ENCODE data around the gene SPATS2L. TPM values are rescaled to one million over a fixed set of nuclear protein-coding genes. Genes with fewer than 3 reads are reported as not detected.

Gene SPATS2L
- total RNA-seq, 1 experiment from 2014 or later = 47.3 TPM

DNA sequence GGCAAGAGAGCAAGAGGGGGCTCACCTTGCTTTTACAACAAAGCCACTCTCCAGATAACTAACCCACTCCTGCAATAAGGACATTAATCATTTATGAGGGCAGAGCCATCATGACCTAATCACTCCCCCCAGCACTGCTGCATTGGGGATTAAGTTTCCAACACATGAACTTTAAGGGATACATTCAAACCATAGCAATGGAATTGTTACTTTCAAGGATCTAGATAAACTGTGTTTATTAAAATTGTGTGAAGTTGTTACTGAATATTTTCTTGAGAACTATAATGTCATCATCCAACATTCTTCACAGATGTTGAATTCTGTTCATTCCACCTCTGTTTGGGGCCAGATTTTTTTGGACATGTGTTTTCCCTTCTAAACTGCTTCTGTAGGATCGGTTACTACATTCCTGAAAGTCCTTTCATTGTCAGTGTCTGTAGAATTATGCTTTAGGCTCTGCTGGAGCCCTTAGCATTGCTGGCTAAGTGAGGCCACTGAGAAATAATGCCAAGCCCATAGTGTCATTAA is 50.4 kb downstream of the SPATS2L start:
- Mint-ChIP-seq H3K4me3 (peak overlapping the region in 1 of 2 experiments; percentile 1; a peak in 1 of 5 replicates), H3K9me3 (no peaks in the 10 kb centered on the region), H3K36me3 (ENCODE audit: insufficient read depth in 1 of 3, low read depth in 3 of 3) (peaks cover 0 to 5% (median 0%) of the 10 kb centered on the region in 3 experiments; a peak in 3 of 7 replicates), H3K27ac (peak overlapping the region; percentile 26 to 77 (median 73); a peak in 6 of 7 replicates), H3K27me3 (ENCODE audit: low read depth) (no peaks in the 10 kb centered on the region), H3K4me1 (peaks cover 78 to 85% of the 10 kb centered on the region in 2 experiments)
- H3K27ac ChIP-seq (ENCODE audit: insufficient read length, low read depth, low read length) = no peak overlapping the region
- no peak overlapping the region for H3K18ac ChIP-seq (ENCODE audit: insufficient read length, low read depth, low read length)
- no peak overlapping the region for H2AFZ ChIP-seq (ENCODE audit: low read length)
- no peaks in the 10 kb centered on the region for H3K9me3 ChIP-seq (ENCODE audit: control insufficient read depth, low read depth, low read length)
- H3K14ac ChIP-seq (ENCODE audit: insufficient read depth, low read length) = no peak overlapping the region
- H3K23ac ChIP-seq (ENCODE audit: insufficient read length, low read depth, low read length) = no peak overlapping the region
- H3K79me2 ChIP-seq (ENCODE audit: insufficient read depth, low read length) = peaks cover 25% of the 10 kb centered on the region; the same call in 1 of the 2 replicates
- H2BK12ac ChIP-seq (ENCODE audit: insufficient read length, low read depth, low read length) = no peak overlapping the region
- no peak overlapping the region for H4K8ac ChIP-seq (replicated peaks; ENCODE audit: insufficient read length, low read depth, low read length)
- no peaks in the 10 kb centered on the region for H4K20me1 ChIP-seq (ENCODE audit: control insufficient read depth, insufficient read depth, insufficient read length)
- H2BK5ac ChIP-seq (ENCODE audit: insufficient read length, low read length) = no peak overlapping the region
- TF ChIP-seq, protein P1, sequence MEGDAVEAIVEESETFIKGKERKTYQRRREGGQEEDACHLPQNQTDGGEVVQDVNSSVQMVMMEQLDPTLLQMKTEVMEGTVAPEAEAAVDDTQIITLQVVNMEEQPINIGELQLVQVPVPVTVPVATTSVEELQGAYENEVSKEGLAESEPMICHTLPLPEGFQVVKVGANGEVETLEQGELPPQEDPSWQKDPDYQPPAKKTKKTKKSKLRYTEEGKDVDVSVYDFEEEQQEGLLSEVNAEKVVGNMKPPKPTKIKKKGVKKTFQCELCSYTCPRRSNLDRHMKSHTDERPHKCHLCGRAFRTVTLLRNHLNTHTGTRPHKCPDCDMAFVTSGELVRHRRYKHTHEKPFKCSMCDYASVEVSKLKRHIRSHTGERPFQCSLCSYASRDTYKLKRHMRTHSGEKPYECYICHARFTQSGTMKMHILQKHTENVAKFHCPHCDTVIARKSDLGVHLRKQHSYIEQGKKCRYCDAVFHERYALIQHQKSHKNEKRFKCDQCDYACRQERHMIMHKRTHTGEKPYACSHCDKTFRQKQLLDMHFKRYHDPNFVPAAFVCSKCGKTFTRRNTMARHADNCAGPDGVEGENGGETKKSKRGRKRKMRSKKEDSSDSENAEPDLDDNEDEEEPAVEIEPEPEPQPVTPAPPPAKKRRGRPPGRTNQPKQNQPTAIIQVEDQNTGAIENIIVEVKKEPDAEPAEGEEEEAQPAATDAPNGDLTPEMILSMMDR (conservative IDR thresholded peaks at IDR 0.05) = no peak
- no peak overlapping the region for H2BK15ac ChIP-seq (ENCODE audit: low read depth, low read length)
- H3K27me3 ChIP-seq (ENCODE audit: insufficient read depth, low read length) = no peaks in the 10 kb centered on the region
- H2BK120ac ChIP-seq (ENCODE audit: low read depth, low read length, poor library complexity, severe bottlenecking) = no peak overlapping the region
- WGBS (ENCODE audit: extremely low coverage, insufficient read length, low lambda C conversion rate) = no CpG with 5 or more reads among the region's 1 CpG
- H2BK20ac ChIP-seq (ENCODE audit: low read depth, low read length, poor library complexity, severe bottlenecking) = no peak overlapping the region
- H2AK5ac ChIP-seq (ENCODE audit: insufficient read length, low read length) = no peak overlapping the region
- peaks cover 3% of the 10 kb centered on the region for H3K79me1 ChIP-seq (ENCODE audit: insufficient read depth, low read depth, low read length, poor library complexity, severe bottlenecking)
- no peak overlapping the region for H4K5ac ChIP-seq (ENCODE audit: insufficient read length, low read depth, low read length)
- H3K23me2 ChIP-seq (ENCODE audit: insufficient read length, low read depth, low read length, poor library complexity, severe bottlenecking) = no peaks in the 10 kb centered on the region
- peaks cover 47% of the 10 kb centered on the region for H3K4me1 ChIP-seq (ENCODE audit: insufficient read depth, low read length)
- no peak overlapping the region for H3K4ac ChIP-seq (ENCODE audit: low read depth, low read length)
- no peak overlapping the region for H3K9ac ChIP-seq (ENCODE audit: extremely low read depth, insufficient read length, low read length)
- no peak overlapping the region for H4K91ac ChIP-seq (ENCODE audit: insufficient read length, low read depth, low read length)
- no peak overlapping the region for H3T11ph ChIP-seq (ENCODE audit: low read length)
- no peak overlapping the region for H3K56ac ChIP-seq (ENCODE audit: insufficient read length, low read depth, low read length)
- no peak overlapping the region for H3K4me2 ChIP-seq (ENCODE audit: insufficient read depth, insufficient read length, low read length)
- no peak for DNase-seq
